NCI-H2029 (cell line): ENCODE measurements around the gene GRIA1.

Source experiments
- DNase-seq: peaks from one replicate; lab custom pipeline; 2025; lab: John Stamatoyannopoulos, UW

Gene GRIA1

GRCh38 chr5:153659039-153659736, 168.7 kb downstream of the GRIA1 start:
- no peak for DNase-seq

GRCh38 chr5:153660919-153661318, 170.4 kb downstream of the GRIA1 start:
- no peak for DNase-seq

DNA sequence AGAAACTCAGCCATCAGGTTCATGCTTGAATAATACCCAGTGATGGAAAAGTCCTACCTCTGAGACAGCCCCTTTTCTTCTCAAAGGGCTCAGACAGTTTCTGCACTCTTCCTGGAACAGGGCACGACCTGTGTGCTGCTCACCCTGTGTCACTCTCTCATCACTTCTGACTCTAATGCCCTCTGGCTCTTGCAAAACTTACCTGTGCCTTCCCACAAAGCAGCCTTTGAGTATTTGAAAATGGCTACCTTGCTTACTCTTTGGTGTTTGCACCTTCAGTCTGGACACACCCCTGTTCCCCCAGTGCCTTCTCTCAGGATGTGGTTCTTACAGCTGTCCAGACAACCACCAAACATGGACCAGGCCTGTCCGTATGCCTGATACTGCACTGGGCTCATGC, 171.4 kb downstream of the GRIA1 start:
- no peak for DNase-seq

DNA sequence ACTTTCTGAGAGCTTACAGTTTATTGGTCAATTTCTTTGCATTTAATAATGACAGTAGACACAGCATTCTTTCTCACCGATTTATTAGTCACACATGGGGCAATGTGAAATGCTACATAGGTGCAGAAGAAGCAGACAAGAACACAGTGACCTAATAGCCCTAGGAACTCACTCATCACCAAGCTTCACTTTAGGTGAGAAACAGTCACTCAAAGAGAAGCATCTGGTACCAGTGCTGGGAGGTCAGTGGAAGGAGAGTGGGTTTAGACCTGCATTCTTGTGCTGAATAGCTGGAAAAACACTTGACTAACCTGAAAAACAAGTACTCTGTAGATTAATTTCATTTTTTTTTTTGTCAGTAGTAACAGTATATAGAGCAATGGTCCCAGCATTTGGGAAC, 179.6 kb downstream of the GRIA1 start:
- DNase-seq = no peak

- DNase-seq = no peak
These were observed 181.3 kb downstream of the GRIA1 start for GRCh38 chr5:153671653-153672346.

GRCh38 chr5:153672347-153673090, 182.0 kb downstream of the GRIA1 start:
- DNase-seq = no peak

DNA sequence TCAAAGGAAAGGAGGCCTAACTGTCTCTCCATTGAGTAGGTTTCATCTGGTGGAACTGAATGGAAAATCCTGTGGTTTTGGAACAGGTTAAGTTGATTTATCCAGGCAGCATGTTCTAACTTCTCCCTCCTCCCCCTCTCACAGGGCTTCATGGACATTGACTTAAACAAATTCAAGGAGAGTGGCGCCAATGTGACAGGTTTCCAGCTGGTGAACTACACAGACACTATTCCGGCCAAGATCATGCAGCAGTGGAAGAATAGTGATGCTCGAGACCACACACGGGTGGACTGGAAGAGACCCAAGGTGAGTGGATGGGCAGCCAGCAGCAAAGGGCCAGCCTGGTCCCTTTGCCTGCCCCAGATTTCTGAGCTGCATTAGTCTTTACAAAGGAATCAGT, 183.9 kb downstream of the GRIA1 start:
- DNase-seq = no peak

DNA sequence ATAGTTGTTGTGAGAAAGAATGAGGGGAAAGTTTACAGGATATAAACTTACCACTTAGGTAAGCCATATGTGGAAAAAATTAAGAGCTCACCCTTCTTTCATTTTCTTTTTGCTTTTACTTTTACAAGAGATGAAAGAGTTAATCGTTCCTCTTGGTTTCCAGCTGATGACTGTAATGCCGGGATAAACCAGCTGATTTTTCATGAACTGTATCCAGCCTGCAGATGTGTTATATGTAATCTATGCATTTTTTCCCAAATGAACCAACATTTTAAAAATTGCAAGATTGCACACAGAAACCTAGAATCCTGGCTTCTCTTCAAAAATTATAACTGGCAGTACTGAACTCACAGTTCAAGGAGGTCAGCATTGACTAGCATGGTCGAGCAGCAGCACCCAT, 185.9 kb downstream of the GRIA1 start:
- no peak for DNase-seq

GRCh38 chr5:153676821-153677220, 186.4 kb downstream of the GRIA1 start:
- DNase-seq = no peak

GRCh38 chr5:153678617-153679329, 188.3 kb downstream of the GRIA1 start:
- peak; percentile 64 for DNase-seq

DNA sequence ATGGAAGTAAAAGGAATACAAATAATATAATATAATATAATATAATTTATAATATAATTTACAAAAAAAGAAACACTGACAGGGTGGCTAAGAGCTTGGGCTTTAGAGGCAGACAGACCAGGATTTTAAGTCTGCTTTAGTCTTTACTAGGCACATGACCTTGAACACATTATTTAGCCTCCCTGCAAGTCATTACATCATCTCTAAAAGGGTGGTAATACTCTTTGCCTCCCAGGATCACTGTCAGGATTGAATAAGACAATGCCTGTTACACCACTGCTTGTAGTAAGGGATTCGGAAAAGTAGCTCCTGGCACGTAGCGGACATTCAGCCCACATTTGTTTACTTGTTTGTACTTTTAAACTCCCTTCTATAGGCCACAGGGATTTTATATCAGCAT, 199.8 kb downstream of the GRIA1 start:
- no peak for DNase-seq

DNA sequence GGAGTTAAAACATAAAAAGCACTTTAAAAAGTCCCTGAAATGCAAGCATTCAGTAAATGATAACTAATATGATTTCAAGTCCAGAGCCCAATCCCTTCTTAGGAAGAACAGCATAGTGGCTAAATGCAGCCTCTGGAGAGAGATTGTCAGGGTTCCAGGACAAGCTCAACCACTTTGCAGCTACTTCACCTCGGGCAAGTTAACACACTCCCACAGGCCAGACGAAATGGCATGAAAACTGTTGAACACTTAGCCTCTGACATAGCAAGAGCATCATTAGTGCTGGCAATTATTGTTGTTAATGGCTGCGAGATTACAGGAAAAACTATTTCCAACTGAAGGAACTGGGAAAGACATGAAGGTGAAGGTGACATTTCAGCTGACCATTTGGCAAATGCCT, 205.8 kb downstream of the GRIA1 start:
- DNase-seq = no peak

DNA sequence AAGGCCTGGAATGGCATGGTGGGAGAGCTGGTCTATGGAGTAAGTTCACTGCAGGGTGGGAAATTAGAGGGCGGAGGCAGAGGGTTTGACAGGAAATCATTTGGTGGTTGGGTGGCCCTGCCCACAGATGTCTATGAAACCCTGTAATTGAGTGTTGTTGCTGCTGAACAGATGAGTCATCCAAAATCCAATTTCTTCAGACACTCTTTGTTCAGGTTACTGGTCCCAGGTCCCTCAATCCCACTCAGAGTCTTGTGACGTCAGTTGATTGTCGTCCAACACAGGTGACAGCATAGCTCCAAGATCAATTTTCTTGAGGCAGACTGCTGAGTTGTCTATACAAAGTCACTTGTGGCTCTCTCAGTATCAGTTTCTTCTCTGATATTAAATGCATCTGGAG, 208.6 kb downstream of the GRIA1 start:
- DNase-seq = no peak

GRCh38 chr5:153700940-153701339, 210.5 kb downstream of the GRIA1 start:
- no peak for DNase-seq

DNA sequence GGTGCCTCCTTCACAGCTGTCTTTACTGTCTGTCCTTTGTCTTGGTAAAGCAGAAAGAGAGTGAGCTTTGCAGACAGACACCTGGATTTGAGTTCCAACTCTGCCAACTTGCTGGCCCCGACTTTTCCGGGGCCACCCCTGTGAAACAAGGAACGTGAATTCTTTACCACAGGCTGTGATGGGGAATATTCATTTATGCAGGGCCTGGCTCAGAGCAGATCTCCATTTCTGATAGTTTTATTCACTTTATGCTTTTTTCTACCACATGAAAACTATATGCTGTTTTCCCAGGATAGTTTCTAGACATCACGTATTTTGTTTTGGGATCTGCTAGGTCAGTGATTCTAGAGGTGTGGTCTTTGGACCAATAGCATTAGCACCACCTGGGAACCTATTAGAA, 211.8 kb downstream of the GRIA1 start:
- no peak for DNase-seq

DNA sequence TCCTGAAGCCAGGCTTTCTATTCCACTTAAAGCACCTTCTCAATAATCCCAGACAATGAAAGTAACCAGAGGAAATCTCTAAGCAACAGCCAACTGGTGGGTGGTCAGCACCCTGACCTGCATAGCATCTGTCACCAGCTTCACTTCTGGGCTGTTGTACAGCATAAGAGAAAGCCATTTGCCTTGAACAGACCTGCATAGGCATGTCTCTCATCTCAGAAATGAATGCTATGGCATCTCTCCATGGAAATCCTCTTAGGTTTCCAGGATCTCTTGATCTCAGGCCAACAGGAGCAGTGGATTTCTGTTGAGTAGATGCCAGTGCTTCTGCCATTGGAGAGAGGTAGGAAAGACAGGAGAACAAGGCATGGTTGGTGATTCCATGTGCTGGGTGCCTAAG, 213.6 kb downstream of the GRIA1 start:
- no peak for DNase-seq

- no peak for DNase-seq
These were observed 217.2 kb downstream of the GRIA1 start for GRCh38 chr5:153707626-153708025.

DNA sequence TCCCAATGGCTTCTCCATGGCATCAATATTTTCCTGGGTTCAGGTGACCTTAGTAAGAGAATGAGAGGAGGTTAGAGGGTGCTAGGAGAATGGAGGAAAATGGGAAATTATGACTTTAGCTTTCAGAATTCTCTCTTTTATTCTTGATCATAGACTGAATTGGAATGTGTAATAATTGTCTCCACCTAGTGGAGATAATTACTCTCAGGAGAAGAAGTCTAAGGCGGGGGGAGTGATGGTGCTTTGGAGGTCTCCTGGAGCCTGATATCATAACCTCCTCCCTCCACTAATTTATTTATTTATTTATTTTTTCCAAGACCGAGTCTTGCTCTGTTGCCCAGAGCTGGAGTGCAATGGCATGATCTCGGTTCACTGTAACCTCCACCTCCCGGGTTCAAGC, 221.3 kb downstream of the GRIA1 start:
- DNase-seq = no peak

DNA sequence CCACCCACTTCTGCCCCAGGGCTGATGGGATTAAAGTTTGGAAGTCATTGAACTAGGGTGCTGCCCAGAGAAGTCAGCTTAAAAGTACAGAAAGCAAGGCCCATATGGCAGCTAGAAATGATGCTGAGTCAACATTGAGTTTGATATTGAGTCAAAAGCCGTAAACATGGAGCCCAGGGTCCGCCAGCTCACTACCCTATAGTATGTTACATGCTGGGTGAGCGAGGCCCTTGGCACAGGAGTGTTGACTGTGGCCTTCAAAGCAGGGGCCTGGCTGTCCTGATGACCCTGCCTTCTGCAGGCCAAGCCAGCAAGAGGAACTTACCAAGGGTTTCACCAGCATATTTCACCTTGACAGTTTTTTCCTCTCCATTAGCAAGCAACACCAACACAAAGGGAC, 222.5 kb downstream of the GRIA1 start:
- no peak for DNase-seq

DNA sequence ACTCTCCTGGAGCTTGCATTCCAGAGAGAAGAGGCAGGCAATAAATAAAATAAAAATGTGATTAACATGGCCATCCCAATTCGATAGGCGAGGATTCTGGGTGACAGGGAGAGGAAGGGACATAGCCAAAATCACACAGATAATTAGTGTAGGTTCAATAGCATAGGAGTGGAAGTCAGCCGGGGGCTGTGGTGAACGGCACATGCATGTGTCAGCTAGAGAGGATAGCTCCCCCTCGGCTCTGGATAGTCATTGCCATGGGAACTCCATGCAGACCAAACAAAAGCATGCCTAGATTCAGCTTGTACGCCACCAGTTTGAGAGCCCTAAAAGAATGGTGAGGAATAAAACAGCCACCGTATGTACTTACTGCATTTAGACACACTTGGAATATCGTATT, 223.5 kb downstream of the GRIA1 start:
- no peak for DNase-seq

- DNase-seq = no peak
These were observed 224.3 kb downstream of the GRIA1 start for GRCh38 chr5:153714798-153715197.

GRCh38 chr5:153717287-153717686, 226.8 kb downstream of the GRIA1 start:
- DNase-seq = no peak

DNA sequence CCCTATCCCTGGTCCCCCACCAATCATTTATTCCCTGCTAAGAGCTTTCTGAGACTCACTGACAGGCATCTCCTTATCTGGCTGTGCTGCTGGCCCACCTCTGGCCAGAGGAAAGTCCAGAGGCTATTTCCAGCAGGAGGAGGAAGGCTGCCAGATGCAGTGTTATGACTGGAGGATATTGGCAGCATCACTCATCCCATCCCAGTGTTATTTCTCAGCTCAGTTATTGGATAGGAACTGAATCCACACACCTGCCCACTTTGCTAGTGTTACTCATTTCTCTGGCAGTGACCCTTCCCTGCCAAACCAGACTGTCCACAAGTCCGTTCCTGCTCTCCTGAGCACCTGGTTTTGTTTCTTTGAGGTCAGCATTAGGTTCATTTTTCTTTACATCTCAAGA, 228.2 kb downstream of the GRIA1 start:
- DNase-seq = no peak
